ENCODE results near the gene KIRREL3. TPM values are rescaled to one million over a fixed set of nuclear protein-coding genes. Genes with fewer than 3 reads are reported as not detected.

KIRREL3 gene
- total and polyA plus RNA-seq, 2 donors (not counting 3 experiments of a cell fraction or from before 2014, with no cell fraction given) = not detected

DNA sequence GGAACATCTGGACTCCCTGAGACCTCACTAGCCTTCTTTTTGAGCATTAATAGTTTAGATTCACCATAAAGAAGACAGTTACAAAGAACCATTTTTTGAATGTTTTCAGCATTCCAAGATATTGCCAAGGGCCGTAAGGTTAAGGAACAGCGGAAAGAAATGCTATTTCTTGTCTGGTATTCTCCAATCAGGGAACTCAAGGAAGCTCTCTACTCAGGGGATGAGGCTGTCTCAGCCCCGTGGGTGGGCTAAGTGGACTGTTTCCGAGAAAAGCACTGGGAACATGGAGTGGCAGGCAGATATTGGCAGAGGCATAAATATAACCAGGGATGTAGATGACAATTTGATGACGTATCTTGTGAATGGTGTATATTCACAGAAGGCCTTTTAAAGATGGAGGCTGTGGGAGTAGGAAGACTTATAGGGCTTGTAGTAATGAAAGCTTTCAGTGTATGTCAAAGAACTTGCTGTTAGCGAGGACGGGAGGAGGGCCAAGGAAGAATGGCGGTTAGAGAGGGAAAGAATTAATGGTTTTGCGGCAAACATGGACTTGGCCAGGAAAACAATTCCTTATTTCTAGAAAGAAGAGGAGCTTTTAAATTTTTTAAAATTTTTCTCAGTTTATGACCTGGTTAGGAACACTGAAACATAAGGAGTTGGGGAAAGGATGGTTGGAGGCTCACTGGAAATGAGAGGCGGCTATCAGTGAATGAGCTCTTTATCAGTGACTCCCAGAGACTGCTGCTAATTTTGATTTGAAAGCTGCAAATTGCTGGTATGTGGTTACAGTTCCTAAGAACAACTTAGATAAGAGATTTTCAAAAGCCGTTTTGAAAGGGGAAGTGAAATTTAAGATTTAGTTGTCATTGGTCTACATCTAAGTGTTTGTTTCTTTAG lies 580.5 kb downstream of the KIRREL3 start:
- Histone ChIP-seq H3K9me1 (replicated peaks; ENCODE audit: control insufficient read depth, extremely low read depth, insufficient read depth, low read length) (no peaks in the 10 kb centered on the region), H3K9ac (replicated peaks; ENCODE audit: extremely low read depth, insufficient read depth, low read length) (no peak overlapping the region), H3K4me3 (replicated peaks in 1 of 3; ENCODE audit: insufficient read depth in 1 of 3, low read depth in 1 of 3, low read length in 3 of 3) (no peak overlapping the region), H3K4me2 (ENCODE audit: insufficient read depth, low read length) (no peak overlapping the region), H4K20me1 (replicated peaks; ENCODE audit: control insufficient read depth, extremely low read depth, insufficient read depth, low read length) (no peaks in the 10 kb centered on the region), H3K36me3 (ENCODE audit: control insufficient read depth in 2 of 2, extremely low read depth in 1 of 2, insufficient read depth in 2 of 2, low read length in 2 of 2) (no peaks in the 10 kb centered on the region), H2AFZ (ENCODE audit: low read depth, low read length) (peak overlapping the region; percentile 44), H3K27me3 (ENCODE audit: control insufficient read depth in 2 of 2, insufficient read depth in 2 of 2, low read length in 2 of 2) (no peaks in the 10 kb centered on the region), H3K79me2 (ENCODE audit: control insufficient read depth, insufficient read depth, low read length) (no peaks in the 10 kb centered on the region), H3K4me1 (ENCODE audit: control insufficient read depth, extremely low read depth, insufficient read depth, low read length) (peaks cover 11% of the 10 kb centered on the region), H3K9me3 (replicated peaks; ENCODE audit: control insufficient read depth, insufficient read depth, low read length) (no peaks in the 10 kb centered on the region), H3K27ac (ENCODE audit: insufficient read depth, low read depth, low read length) (no peak overlapping the region)
- DNase-seq (ENCODE audit: low read depth, low spot score) = peak; percentile 6
- no TSS peak for BruUV-seq (replicated peaks)
- no peak for FAIRE-seq
- POLR2A ChIA-PET = interaction anchor here (0.6 to 1.2 kb wide), 3 partner anchors 23 to 205 kb away, joined by 3 read pairs; no protein-coding TSS in a partner anchor
- intact Hi-C loops (cut with micrococcal nuclease) = loop anchor here (5.0 kb wide), 2 partner anchors 73 to 108 kb away; no protein-coding TSS in a partner anchor
- CTCF ChIA-PET = interaction anchor here (0.6 to 4.7 kb wide), 8 partner anchors 9 to 109 kb away, joined by 3 to 16 read pairs (median 6); no protein-coding TSS in a partner anchor
- dilution Hi-C loops (cut with MboI; ENCODE audit: extremely low pct_ligation_motif_present, low sequenced_read_pairs) = no loop called here
- no peak for TF ChIP-seq POLR2AphosphoS5 (IDR thresholded peaks at IDR 0.05; ENCODE audit: insufficient read depth, low read depth, low read length)
- TF ChIP-seq EZH2 (IDR thresholded peaks at IDR 0.05; ENCODE audit: borderline replicate concordance, low read depth, low read length, severe bottlenecking) = no peak
- TF ChIP-seq POLR2A (IDR thresholded peaks at IDR 0.05; ENCODE audit: low read depth, low read length) = no peak
- TF ChIP-seq FOS (IDR thresholded peaks at IDR 0.05; ENCODE audit: borderline replicate concordance, insufficient read depth, low read length) = no peak
- no peak for TF ChIP-seq MYC (IDR thresholded peaks at IDR 0.05; ENCODE audit: low read depth, low read length)

DNA sequence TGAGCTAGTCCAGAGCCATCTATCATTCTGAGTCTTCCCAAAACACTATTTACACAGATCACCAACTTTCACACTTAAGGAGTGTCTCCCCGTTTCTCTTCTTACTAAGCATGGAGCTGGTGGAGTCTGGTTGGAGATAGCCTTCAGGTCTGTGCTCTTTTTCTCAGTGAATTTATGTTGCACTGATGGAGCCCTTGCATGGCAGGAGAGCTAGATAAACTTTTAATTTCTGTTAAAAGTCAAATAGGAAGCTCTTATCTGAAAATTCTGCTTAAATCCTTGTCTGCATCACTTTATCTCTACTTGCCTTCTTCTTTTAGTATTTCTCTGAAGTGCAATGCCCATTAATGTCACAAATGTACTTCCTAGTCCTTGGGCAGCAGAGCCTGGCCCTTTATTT lies 581.7 kb downstream of the KIRREL3 start:
- Histone ChIP-seq H3K4me3 (replicated peaks in 1 of 3; ENCODE audit: insufficient read depth in 1 of 3, low read depth in 1 of 3, low read length in 3 of 3) (no peak overlapping the region), H3K4me1 (ENCODE audit: control insufficient read depth, extremely low read depth, insufficient read depth, low read length) (peaks cover 11% of the 10 kb centered on the region), H4K20me1 (replicated peaks; ENCODE audit: control insufficient read depth, extremely low read depth, insufficient read depth, low read length) (no peaks in the 10 kb centered on the region), H2AFZ (ENCODE audit: low read depth, low read length) (no peak overlapping the region), H3K27me3 (ENCODE audit: control insufficient read depth in 2 of 2, insufficient read depth in 2 of 2, low read length in 2 of 2) (no peaks in the 10 kb centered on the region), H3K9me1 (replicated peaks; ENCODE audit: control insufficient read depth, extremely low read depth, insufficient read depth, low read length) (no peaks in the 10 kb centered on the region), H3K27ac (ENCODE audit: insufficient read depth, low read depth, low read length) (no peak overlapping the region), H3K9me3 (replicated peaks; ENCODE audit: control insufficient read depth, insufficient read depth, low read length) (no peaks in the 10 kb centered on the region), H3K36me3 (ENCODE audit: control insufficient read depth in 2 of 2, extremely low read depth in 1 of 2, insufficient read depth in 2 of 2, low read length in 2 of 2) (no peaks in the 10 kb centered on the region), H3K4me2 (ENCODE audit: insufficient read depth, low read length) (no peak overlapping the region), H3K79me2 (ENCODE audit: control insufficient read depth, insufficient read depth, low read length) (no peaks in the 10 kb centered on the region), H3K9ac (replicated peaks; ENCODE audit: extremely low read depth, insufficient read depth, low read length) (no peak overlapping the region)
- ChIA-PET CTCF (interaction anchor here (1.4 to 4.7 kb wide), 4 partner anchors 10 to 108 kb away, joined by 5 to 16 read pairs (median 12); no protein-coding TSS in a partner anchor), POLR2A (no interaction called here)
- FAIRE-seq (no peak), DNase-seq (ENCODE audit: low read depth, low spot score) (no peak)
- TF ChIP-seq GATA2 (IDR thresholded peaks at IDR 0.05; ENCODE audit: insufficient read depth, insufficient read length, low read depth, low read length) (no peak), JUN (IDR thresholded peaks at IDR 0.05; ENCODE audit: borderline replicate concordance, insufficient read depth, insufficient read length, low read depth) (no peak), FOS (IDR thresholded peaks at IDR 0.05; ENCODE audit: borderline replicate concordance, insufficient read depth, low read length) (no peak), POLR2AphosphoS5 (IDR thresholded peaks at IDR 0.05; ENCODE audit: insufficient read depth, low read depth, low read length) (no peak), MYC (IDR thresholded peaks at IDR 0.05; ENCODE audit: low read depth, low read length) (no peak), POLR2A (IDR thresholded peaks at IDR 0.05; ENCODE audit: low read depth, low read length) (no peak), EZH2 (IDR thresholded peaks at IDR 0.05; ENCODE audit: borderline replicate concordance, low read depth, low read length, severe bottlenecking) (no peak)
- TF ChIP-seq, protein P1, sequence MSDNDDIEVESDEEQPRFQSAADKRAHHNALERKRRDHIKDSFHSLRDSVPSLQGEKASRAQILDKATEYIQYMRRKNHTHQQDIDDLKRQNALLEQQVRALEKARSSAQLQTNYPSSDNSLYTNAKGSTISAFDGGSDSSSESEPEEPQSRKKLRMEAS (IDR thresholded peaks at IDR 0.05; ENCODE audit: insufficient read depth, insufficient read length) = no peak
- TF ChIP-seq, protein P2, sequence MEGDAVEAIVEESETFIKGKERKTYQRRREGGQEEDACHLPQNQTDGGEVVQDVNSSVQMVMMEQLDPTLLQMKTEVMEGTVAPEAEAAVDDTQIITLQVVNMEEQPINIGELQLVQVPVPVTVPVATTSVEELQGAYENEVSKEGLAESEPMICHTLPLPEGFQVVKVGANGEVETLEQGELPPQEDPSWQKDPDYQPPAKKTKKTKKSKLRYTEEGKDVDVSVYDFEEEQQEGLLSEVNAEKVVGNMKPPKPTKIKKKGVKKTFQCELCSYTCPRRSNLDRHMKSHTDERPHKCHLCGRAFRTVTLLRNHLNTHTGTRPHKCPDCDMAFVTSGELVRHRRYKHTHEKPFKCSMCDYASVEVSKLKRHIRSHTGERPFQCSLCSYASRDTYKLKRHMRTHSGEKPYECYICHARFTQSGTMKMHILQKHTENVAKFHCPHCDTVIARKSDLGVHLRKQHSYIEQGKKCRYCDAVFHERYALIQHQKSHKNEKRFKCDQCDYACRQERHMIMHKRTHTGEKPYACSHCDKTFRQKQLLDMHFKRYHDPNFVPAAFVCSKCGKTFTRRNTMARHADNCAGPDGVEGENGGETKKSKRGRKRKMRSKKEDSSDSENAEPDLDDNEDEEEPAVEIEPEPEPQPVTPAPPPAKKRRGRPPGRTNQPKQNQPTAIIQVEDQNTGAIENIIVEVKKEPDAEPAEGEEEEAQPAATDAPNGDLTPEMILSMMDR (IDR thresholded peaks at IDR 0.05; ENCODE audit: extremely low read depth in 1 of 2, insufficient read depth in 1 of 2, low read depth in 1 of 2, low read length in 2 of 2) = no peak
- intact Hi-C loops (cut with micrococcal nuclease) (loop anchor here (5.0 kb wide), 2 partner anchors 72 to 107 kb away; no protein-coding TSS in a partner anchor), dilution Hi-C loops (cut with MboI; ENCODE audit: extremely low pct_ligation_motif_present, low sequenced_read_pairs) (no loop called here)
- BruUV-seq (replicated peaks) = no TSS peak

Measured in endothelial cell of umbilical vein (primary cell).